Neural cell (in vitro differentiated cells): ENCODE data around the gene ETAA1. TPM values are rescaled to one million over a fixed set of nuclear protein-coding genes. Genes with fewer than 3 reads are reported as not detected.

ENCODE experiments used
- H2AFZ ChIP-seq: fragments of 200-600, 300-800 bp; sonication (generic), shearing (Covaris generic); 2 replicates; pipeline ENCODE4 v1.6.0; 2014; ENCODE audit warnings: low read depth, mild to moderate bottlenecking, antibody characterized with exemption, low read length, moderate library complexity
- H3F3A ChIP-seq: fragments of 200-600 bp; shearing (Covaris generic); 2 replicates; pipeline ENCODE4 v1.6.1; 2016; ENCODE audit warnings: mild to moderate bottlenecking, moderate library complexity, mixed read lengths, antibody characterized with exemption, low read length; ENCODE audit not compliant: insufficient read depth, poor library complexity, severe bottlenecking
- H3K27ac ChIP-seq: fragments of 200-600, 300-800 bp; sonication (generic), shearing (Covaris generic); 2 replicates; pipeline ENCODE4 v1.5.1; 2014; ENCODE audit warnings: mild to moderate bottlenecking, low read length, moderate library complexity
- H3K27me3 ChIP-seq: fragments of 300-800, 200-600 bp; sonication (generic), shearing (Covaris generic); 2 replicates; pipeline ENCODE4 v1.6.0; 2014; ENCODE audit warnings: mild to moderate bottlenecking, low read depth, low read length, moderate library complexity; ENCODE audit not compliant: insufficient read depth
- H3K36me3 ChIP-seq: fragments of 300-800, 200-600 bp; sonication (generic), shearing (Covaris generic); 2 replicates; pipeline ENCODE4 v1.5.1; 2014; ENCODE audit warnings: mild to moderate bottlenecking, antibody characterized with exemption, low read length, moderate library complexity; ENCODE audit not compliant: insufficient read depth
- H3K4me2 ChIP-seq: fragments of 300-800, 200-600 bp; sonication (generic), shearing (Covaris generic); 2 replicates; pipeline ENCODE4 v1.6.0; 2014; ENCODE audit warnings: mild to moderate bottlenecking, low read length
- H3K4me3 ChIP-seq: fragments of 300-800, 200-600 bp; sonication (generic), shearing (Covaris generic); 2 replicates; pipeline ENCODE4 v1.5.1; 2014; ENCODE audit warnings: mild to moderate bottlenecking, low read length, moderate library complexity
- H3K79me2 ChIP-seq: fragments of 200-600 bp; shearing (Covaris generic); replicated peaks from 2 replicates; pipeline ENCODE4 v1.6.0; 2014; ENCODE audit warnings: mild to moderate bottlenecking, low read length, moderate library complexity; ENCODE audit not compliant: insufficient read depth
- H3K9ac ChIP-seq: fragments of 300-800, 200-600 bp; sonication (generic), shearing (Covaris generic); 2 replicates; pipeline ENCODE4 v1.6.1; 2016; ENCODE audit warnings: mild to moderate bottlenecking, low read length, mixed read lengths
- H3K9me2 ChIP-seq: fragments of 200-600 bp; shearing (Covaris generic); 2 replicates; pipeline ENCODE4 v1.6.1; 2016; ENCODE audit warnings: mild to moderate bottlenecking, low read length, mixed read lengths; ENCODE audit not compliant: insufficient read depth
- H3K9me3 ChIP-seq: fragments of 200-600, 300-800 bp; sonication (generic), shearing (Covaris generic); 2 replicates; pipeline ENCODE4 v1.6.1; 2016; ENCODE audit warnings: mild to moderate bottlenecking, mixed run types, low read length, moderate library complexity, mixed read lengths
- H4K20me1 ChIP-seq: fragments of 200-600 bp; shearing (Covaris generic); 2 replicates; pipeline ENCODE4 v1.6.1; 2016; ENCODE audit warnings: mild to moderate bottlenecking, mixed run types; ENCODE audit not compliant: insufficient read depth
- CTCF ChIP-seq: fragments of 450-650 bp; IDR thresholded peaks from 2 replicates; pipeline ENCODE4 v1.5.1; 2014; ENCODE audit warnings: antibody characterized with exemption, mild to moderate bottlenecking, moderate library complexity; ENCODE audit not compliant: poor library complexity, severe bottlenecking
- EP300 ChIP-seq: fragments of 450-650 bp; conservative IDR thresholded peaks from 2 replicates; pipeline ENCODE4 v1.6.1; 2014; ENCODE audit warnings: antibody characterized with exemption, mild to moderate bottlenecking, moderate library complexity; ENCODE audit not compliant: poor library complexity, severe bottlenecking
- EZH2 ChIP-seq: fragments of 200-600, 300-800 bp; shearing (Covaris generic), sonication (generic); IDR thresholded peaks from 2 replicates; pipeline ENCODE4 v1.6.1; 2014; ENCODE audit warnings: antibody characterized with exemption, low read length, borderline replicate concordance, mild to moderate bottlenecking; ENCODE audit not compliant: insufficient read depth, poor library complexity, severe bottlenecking
- MXI1 ChIP-seq: fragments of 450-650 bp; conservative IDR thresholded peaks from 2 replicates; pipeline ENCODE4 v1.6.1; 2014; ENCODE audit warnings: antibody characterized with exemption, mild to moderate bottlenecking; ENCODE audit not compliant: poor library complexity, severe bottlenecking
- POLR2AphosphoS5 ChIP-seq: IDR thresholded peaks from 2 replicates; pipeline ENCODE4 v1.6.1; 2012
- RAD21 ChIP-seq: fragments of 450-650 bp; conservative IDR thresholded peaks from 2 replicates; pipeline ENCODE4 v1.6.1; 2014; ENCODE audit warnings: antibody characterized with exemption, mild to moderate bottlenecking, moderate library complexity
- REST ChIP-seq: IDR thresholded peaks from 2 replicates; pipeline ENCODE4 v1.6.1; 2012; ENCODE audit warnings: borderline replicate concordance
- SMC3 ChIP-seq: fragments of 450-650 bp; conservative IDR thresholded peaks from 2 replicates; pipeline ENCODE4 v1.6.1; 2014; ENCODE audit warnings: antibody characterized with exemption, mild to moderate bottlenecking, moderate library complexity; ENCODE audit not compliant: poor library complexity
- TAF1 ChIP-seq: IDR thresholded peaks from 2 replicates; pipeline ENCODE4 v1.6.1; 2012; ENCODE audit warnings: low read depth
- polyA plus RNA-seq: library from polyadenylated mRNA; depleted of rRNA; stranded (reverse); fragments of >200 nt; gene quantifications from 2 replicates; pipeline ENCODE4 v1.2.3, GENCODE V29; 2014

The ETAA1 gene
- polyA plus RNA-seq, 1 donor from 2014 or later, result 24.9 TPM

GRCh38 chr2:67400560-67401485 lies 3.7 kb downstream of the ETAA1 start:
- no peak overlapping the region for H2AFZ ChIP-seq
- no peaks in the 10 kb centered on the region for H4K20me1 ChIP-seq
- no peak overlapping the region for H3K9ac ChIP-seq
- H3K9me2 ChIP-seq, result no peaks in the 10 kb centered on the region
- TF ChIP-seq MXI1 (no peak), EZH2 (no peak), TAF1 (no peak), REST (no peak), CTCF (no peak), SMC3 (no peak), RAD21 (no peak), POLR2AphosphoS5 (no peak), EP300 (no peak)
- H3K27ac ChIP-seq, result no peak overlapping the region
- H3K4me2 ChIP-seq, result no peak overlapping the region
- no peaks in the 10 kb centered on the region for H3K9me3 ChIP-seq
- no peak overlapping the region for H3K4me3 ChIP-seq
- peaks cover 23% of the 10 kb centered on the region for H3K79me2 ChIP-seq
- no peaks in the 10 kb centered on the region for H3F3A ChIP-seq
- H3K27me3 ChIP-seq, result no peaks in the 10 kb centered on the region
- H3K36me3 ChIP-seq, result peaks cover 9% of the 10 kb centered on the region

- H3K36me3 ChIP-seq, result peaks cover 9% of the 10 kb centered on the region
- TF ChIP-seq EP300 (no peak), RAD21 (no peak), CTCF (no peak), MXI1 (no peak), POLR2AphosphoS5 (no peak)
- H3K4me2 ChIP-seq, result no peak overlapping the region
- no peaks in the 10 kb centered on the region for H3K27me3 ChIP-seq
- H3K9ac ChIP-seq, result no peak overlapping the region
- H2AFZ ChIP-seq, result no peak overlapping the region
- H3F3A ChIP-seq, result no peaks in the 10 kb centered on the region
- H3K9me3 ChIP-seq, result no peaks in the 10 kb centered on the region
- no peak overlapping the region for H3K27ac ChIP-seq
- no peak overlapping the region for H3K4me3 ChIP-seq
- no peaks in the 10 kb centered on the region for H4K20me1 ChIP-seq
- no peaks in the 10 kb centered on the region for H3K79me2 ChIP-seq
- no peaks in the 10 kb centered on the region for H3K9me2 ChIP-seq
Observed at GRCh38 chr2:67408346-67408745, 11.2 kb downstream of the ETAA1 start.
